ENCODE data around the gene TRIM65.
A peak's percentile ranks its signal among the peaks of the same experiment; 100 is the strongest.

TRIM65 gene

DNA sequence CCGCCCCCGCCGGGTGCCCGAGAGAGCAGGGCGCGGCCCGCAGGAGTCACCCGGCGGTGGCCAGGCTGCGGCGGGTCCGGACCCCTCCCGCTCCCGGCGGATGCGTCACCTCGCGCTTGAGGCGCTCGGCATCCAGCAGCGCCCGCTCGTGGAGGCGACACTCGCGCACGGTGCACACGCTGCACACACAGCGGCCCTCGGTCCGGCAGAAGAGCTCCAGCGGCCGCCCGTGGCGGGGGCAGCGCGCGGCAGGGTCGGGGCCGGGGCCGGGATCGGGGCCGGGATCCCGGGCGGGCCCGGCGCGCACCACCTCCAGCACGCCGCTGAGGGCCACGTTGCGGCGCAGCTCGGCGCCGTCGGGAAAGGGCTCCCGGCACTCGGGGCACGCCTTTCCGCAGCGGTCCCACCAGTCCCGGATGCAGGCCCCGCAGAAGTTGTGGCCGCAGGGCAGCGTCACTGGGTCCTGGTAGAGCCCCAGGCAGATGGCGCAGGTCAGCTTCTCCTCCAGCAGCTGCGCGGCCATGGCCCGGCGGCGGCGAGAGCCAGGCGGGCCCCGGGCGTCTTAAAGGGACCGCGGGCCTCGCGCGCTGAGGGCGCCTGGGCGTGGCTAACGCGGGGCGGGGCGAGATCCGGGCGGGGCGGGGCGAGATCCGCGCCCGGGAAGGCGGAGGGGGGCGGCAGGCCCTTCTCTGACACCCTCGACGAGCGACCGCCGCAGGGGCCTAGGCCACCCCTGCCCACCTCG, at the start of gene TRIM65:
Gene TRIM65 (minus strand): TSS at position 537 of the 745 bp plus-strand sequence. CDS start 14 bp downstream, at position 523.
- Mint-ChIP-seq H3K9me3 (no peaks in the 10 kb centered on the region), H3K27me3 (no peaks in the 10 kb centered on the region), H3K27ac (peak within 1 kb of the TSS; percentile 70), H3K4me3 (peak within 1 kb of the TSS; percentile 81), H3K36me3 (peaks cover 5% of the 10 kb centered on the region), H3K4me1 (peaks cover 19% of the 10 kb centered on the region)

DNA sequence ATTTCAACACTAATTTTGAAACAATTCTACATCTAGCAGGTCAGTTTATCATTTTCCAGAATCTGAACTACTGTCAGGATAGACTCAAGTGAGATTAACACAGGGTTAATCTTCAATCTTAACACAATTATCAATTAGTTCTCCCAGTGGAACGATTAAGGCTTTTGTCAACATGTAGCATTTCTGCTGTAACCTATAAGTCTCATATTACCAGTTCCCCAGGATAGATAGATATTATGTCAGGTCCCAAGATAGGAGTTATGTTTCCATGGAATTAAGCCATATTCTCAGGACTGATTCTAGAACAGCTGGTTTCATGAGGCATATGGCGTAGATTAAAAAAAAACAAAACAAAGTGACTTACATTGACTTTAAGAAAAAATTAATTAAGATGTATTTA, 48.5 kb upstream of the TRIM65 start:
- H3K36me3 Mint-ChIP-seq, result peaks cover 5% of the 10 kb centered on the region
- peaks cover 10% of the 10 kb centered on the region for H3K4me1 Mint-ChIP-seq
- H3K4me3 Mint-ChIP-seq, result no peak overlapping the region
- no peaks in the 10 kb centered on the region for H3K27me3 Mint-ChIP-seq
- no peaks in the 10 kb centered on the region for H3K9me3 Mint-ChIP-seq
- H3K27ac Mint-ChIP-seq, result no peak overlapping the region

DNA sequence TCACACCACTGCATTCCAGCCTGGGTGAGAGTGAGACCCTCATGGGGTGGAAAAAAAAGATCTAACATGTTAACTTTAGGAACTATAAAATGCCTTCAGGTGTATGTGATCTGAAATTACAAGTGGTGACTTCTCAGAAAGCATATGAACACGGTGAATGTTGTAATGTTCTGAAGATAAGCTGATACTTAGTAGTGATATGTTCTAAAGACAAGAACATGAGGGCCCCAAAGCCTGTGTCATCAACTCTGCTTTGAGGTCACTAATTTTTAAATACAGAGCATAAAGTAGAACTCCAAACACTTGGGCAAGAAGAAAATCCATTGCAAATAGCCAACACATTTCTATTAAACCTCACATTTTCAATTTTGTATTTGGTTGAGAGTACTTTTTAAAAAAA, 46.7 kb upstream of the TRIM65 start:
- Mint-ChIP-seq H3K27me3 (no peaks in the 10 kb centered on the region), H3K4me1 (peaks cover 12% of the 10 kb centered on the region), H3K36me3 (peaks cover 2% of the 10 kb centered on the region), H3K27ac (no peak overlapping the region), H3K4me3 (no peak overlapping the region), H3K9me3 (no peaks in the 10 kb centered on the region)

DNA sequence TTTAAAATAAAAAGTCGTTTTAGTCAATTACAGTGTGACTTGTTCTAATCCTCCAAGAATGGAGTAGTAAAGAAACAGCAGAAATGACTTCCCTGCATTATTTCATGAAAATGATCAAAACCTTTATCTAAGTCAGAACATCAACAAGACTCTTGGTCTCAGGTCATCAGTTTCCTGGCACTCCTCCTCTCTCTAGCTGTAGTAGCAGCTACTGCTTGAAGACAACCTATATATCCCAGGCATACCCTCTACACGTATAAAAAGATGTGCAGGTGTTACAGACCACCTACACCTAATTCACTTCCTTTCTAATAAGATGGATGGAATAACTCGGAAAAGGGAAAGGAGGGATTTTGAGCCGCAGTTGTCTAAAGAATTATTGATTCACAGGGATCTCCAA, 45.7 kb upstream of the TRIM65 start:
- H3K27ac Mint-ChIP-seq, result no peak overlapping the region
- no peaks in the 10 kb centered on the region for H3K27me3 Mint-ChIP-seq
- H3K9me3 Mint-ChIP-seq, result no peaks in the 10 kb centered on the region
- peaks cover 12% of the 10 kb centered on the region for H3K4me1 Mint-ChIP-seq
- H3K4me3 Mint-ChIP-seq, result no peak overlapping the region
- no peaks in the 10 kb centered on the region for H3K36me3 Mint-ChIP-seq

- Mint-ChIP-seq H3K27me3 (no peaks in the 10 kb centered on the region), H3K27ac (peak overlapping the region; percentile 72), H3K9me3 (no peaks in the 10 kb centered on the region), H3K4me1 (peaks cover 12% of the 10 kb centered on the region), H3K4me3 (peak overlapping the region; percentile 92), H3K36me3 (no peaks in the 10 kb centered on the region)
Observed at GRCh38 chr17:75941442-75941819, 44.7 kb upstream of the TRIM65 start.

DNA sequence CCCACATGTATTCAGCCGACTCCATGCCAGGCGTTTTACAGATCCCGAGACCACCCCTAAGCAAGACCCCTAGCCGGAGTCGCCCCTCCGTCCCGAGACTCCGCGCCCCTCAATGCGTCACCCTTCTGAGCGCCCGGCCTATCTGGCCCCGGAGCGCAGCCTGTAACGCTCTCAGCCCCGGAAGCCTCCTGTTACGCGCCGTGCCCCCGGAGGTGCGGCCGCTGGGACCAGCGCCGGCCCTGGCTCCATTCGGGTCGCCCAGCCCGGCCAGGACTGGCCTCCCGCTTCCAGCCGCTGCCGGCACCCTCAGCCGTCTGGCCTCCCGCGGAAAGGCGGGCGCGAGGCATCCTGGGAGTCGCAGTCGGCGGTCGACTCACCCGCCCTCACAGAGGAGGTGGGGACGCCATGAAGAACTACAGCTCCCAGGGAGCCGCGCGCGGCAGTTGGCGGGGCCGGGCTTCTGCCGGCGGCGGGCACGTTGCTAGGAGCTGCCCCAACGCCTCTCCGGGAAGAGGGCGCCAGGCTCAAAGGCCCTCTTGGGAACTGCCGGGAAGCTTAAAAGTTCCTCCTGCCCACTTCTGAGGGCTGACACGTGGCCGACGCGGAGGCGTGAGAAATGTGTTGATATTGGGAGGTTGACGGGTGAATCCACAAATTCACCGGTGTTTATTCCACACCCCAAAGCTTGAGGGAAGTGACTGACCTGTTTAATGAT, 44.1 kb upstream of the TRIM65 start, which contains the start of gene FBF1:
Gene FBF1 (minus strand): TSS at position 316 of the 715 bp plus-strand sequence. CDS start 2,893 bp downstream, outside the sequence.
- no peaks in the 10 kb centered on the region for H3K36me3 Mint-ChIP-seq
- peak within 1 kb of the TSS; percentile 93 for H3K27ac Mint-ChIP-seq
- H3K9me3 Mint-ChIP-seq, result no peaks in the 10 kb centered on the region
- no peaks in the 10 kb centered on the region for H3K27me3 Mint-ChIP-seq
- H3K4me1 Mint-ChIP-seq, result peaks cover 12% of the 10 kb centered on the region
- peak within 1 kb of the TSS; percentile 92 for H3K4me3 Mint-ChIP-seq

DNA sequence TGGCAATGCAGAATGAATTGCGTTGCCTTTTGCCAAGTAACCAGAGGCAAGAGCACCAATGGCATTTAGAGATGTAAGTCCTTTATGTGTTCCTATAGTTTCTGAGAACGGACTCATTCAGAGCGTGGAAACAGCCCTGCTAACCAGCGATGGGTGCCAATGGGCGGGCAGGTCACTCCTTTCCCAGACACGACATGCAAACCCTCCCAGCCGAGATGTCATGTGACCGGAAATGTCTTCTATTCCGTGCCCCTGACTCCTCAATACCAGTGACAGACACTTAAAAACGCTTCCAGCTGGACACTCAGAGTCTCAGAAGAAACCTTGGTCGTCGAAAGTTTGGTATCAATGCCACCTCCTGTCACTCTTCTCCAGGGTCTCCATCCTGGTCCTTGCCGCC, 40.9 kb upstream of the TRIM65 start:
- H3K27ac Mint-ChIP-seq, result no peak overlapping the region
- no peak overlapping the region for H3K4me3 Mint-ChIP-seq
- no peaks in the 10 kb centered on the region for H3K27me3 Mint-ChIP-seq
- peaks cover 12% of the 10 kb centered on the region for H3K4me1 Mint-ChIP-seq
- H3K36me3 Mint-ChIP-seq, result no peaks in the 10 kb centered on the region
- H3K9me3 Mint-ChIP-seq, result no peaks in the 10 kb centered on the region

DNA sequence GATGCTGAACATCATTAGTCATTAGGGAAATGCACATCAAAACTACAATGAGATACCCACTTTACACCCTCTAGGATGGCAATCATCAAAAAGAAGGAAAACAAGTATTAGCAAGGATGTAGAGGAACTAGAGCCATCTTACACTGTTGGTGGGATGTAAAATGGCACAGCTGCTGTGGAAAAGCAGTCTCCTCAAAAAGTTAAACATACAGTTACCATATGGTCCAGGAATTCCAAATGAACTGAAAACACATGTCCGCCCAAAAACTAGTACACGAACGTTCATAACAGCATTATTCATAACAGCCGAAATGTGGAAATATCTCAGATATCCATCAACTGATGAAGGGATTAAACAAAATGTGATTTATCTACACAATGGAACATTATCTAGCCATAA, 37.1 kb upstream of the TRIM65 start:
- H3K4me3 Mint-ChIP-seq, result no peak overlapping the region

DNA sequence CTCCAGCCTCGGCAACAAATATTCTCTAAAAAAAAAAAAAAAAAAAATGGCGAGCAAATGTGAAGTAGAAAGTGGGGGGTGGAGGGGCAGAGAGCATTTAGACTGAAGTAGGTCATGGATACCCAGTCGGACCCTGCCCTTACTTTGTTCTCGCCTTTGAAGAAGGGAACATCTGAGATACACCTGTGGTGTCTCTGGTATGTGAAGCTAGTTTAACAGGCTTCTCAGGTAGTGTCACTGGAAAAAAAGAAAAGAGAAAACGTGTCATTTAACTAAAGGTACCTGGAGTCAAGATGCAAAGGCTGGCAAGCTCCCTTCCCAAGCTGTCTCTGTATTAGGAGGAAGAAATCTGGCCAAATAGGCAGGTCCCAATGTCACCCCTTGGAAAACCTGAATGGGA, 36.1 kb upstream of the TRIM65 start:
- no peak overlapping the region for H3K27ac Mint-ChIP-seq
- H3K36me3 Mint-ChIP-seq, result no peaks in the 10 kb centered on the region
- H3K4me1 Mint-ChIP-seq, result no peaks in the 10 kb centered on the region
- H3K4me3 Mint-ChIP-seq, result no peak overlapping the region
- H3K9me3 Mint-ChIP-seq, result no peaks in the 10 kb centered on the region
- no peaks in the 10 kb centered on the region for H3K27me3 Mint-ChIP-seq

More for the DNA sequence above, 37.1 kb upstream of the TRIM65 start:
- Mint-ChIP-seq H3K27me3 (no peaks in the 10 kb centered on the region), H3K4me1 (no peaks in the 10 kb centered on the region), H3K27ac (no peak overlapping the region), H3K36me3 (no peaks in the 10 kb centered on the region), H3K9me3 (no peaks in the 10 kb centered on the region)

DNA sequence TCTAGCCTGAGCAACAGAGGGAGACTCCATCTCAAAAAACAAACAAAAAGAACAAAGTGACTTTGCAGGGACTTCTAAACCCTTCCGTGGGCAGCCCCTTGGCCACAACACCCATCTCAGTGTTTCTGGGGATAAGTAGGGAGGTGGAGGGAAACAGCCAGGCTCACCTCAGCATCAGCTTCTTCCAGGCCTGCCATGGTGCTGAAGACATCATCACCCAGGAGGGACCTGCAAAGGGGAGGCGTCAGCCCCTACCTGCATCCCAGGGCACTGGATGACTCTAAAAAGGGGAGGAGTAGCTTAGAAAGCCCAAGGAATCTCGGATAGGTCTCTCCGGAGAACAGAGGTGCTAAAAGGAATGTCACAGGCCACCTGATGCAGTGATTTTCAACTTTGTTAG, 34.3 kb upstream of the TRIM65 start:
- no peaks in the 10 kb centered on the region for H3K4me1 Mint-ChIP-seq
- no peaks in the 10 kb centered on the region for H3K9me3 Mint-ChIP-seq
- no peaks in the 10 kb centered on the region for H3K27me3 Mint-ChIP-seq
- no peak overlapping the region for H3K27ac Mint-ChIP-seq
- no peak overlapping the region for H3K4me3 Mint-ChIP-seq
- no peaks in the 10 kb centered on the region for H3K36me3 Mint-ChIP-seq

DNA sequence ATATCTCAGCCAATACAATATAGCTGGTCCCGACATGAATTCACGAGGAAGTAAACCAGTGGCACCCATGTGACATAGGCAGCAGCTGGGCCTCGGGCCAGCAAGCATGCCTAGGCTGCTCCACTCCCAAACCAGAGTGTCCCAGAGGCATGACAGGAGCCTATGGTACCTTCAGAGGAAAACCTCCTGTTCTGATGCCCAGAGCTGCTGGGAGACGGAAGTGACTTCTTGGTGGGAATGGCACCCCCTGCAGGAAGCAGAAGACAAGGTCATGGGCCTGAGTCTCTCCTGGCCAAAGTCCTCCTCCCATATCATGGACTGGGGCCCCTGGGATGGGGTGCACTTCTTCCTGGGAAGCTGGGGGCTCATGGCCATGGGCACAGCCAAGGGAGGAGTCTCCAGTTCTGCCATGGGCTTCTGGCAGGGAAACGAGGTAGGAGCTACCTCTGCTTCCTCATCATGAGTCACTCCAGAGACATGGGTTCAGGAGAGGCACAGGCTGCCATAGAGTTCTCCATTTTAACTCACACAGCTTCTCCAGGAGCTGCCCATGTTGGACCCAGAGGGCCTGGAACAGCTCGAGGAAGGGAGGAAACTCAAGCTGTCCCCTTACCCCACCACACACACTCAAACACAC, 30.7 kb upstream of the TRIM65 start:
- H3K27me3 Mint-ChIP-seq, result no peaks in the 10 kb centered on the region
- no peaks in the 10 kb centered on the region for H3K36me3 Mint-ChIP-seq
- no peak overlapping the region for H3K4me3 Mint-ChIP-seq
- no peak overlapping the region for H3K27ac Mint-ChIP-seq
- no peaks in the 10 kb centered on the region for H3K4me1 Mint-ChIP-seq
- H3K9me3 Mint-ChIP-seq, result no peaks in the 10 kb centered on the region

GRCh38 chr17:75926456-75926855, 29.7 kb upstream of the TRIM65 start:
- Mint-ChIP-seq H3K27ac (no peak overlapping the region), H3K36me3 (no peaks in the 10 kb centered on the region), H3K27me3 (no peaks in the 10 kb centered on the region), H3K4me1 (no peaks in the 10 kb centered on the region), H3K4me3 (no peak overlapping the region), H3K9me3 (no peaks in the 10 kb centered on the region)

DNA sequence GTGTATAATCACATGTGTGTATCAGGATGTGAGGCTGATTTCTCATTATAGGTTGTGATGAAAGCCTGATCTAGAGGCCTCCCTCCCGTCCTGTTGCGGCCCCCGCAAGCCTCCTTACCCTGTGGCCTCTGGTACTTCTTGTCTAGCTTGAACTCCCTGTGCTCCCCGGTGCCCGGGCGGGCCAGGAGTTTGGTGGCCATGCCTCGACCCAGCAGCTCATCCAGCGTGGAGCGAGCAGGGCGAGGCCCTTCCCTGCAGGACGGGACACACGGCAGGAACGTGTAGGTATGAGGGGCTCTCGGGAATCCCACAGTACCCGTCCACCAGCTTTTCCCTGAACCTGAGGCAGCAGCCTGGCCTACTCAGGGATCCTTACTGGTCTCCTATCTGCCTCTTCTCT, 29.2 kb upstream of the TRIM65 start:
- Mint-ChIP-seq H3K27me3 (no peaks in the 10 kb centered on the region), H3K4me3 (no peak overlapping the region), H3K4me1 (no peaks in the 10 kb centered on the region), H3K36me3 (no peaks in the 10 kb centered on the region), H3K27ac (no peak overlapping the region), H3K9me3 (no peaks in the 10 kb centered on the region)

- Mint-ChIP-seq H3K4me3 (no peak overlapping the region), H3K36me3 (no peaks in the 10 kb centered on the region), H3K4me1 (no peaks in the 10 kb centered on the region), H3K27ac (no peak overlapping the region), H3K27me3 (no peaks in the 10 kb centered on the region), H3K9me3 (no peaks in the 10 kb centered on the region)
Observed at GRCh38 chr17:75925103-75925502, 28.4 kb upstream of the TRIM65 start.

- Mint-ChIP-seq H3K36me3 (no peaks in the 10 kb centered on the region), H3K27ac (no peak overlapping the region), H3K27me3 (no peaks in the 10 kb centered on the region)
Observed at GRCh38 chr17:75922963-75923874, 26.5 kb upstream of the TRIM65 start.

More at GRCh38 chr17:75922963-75923874, 26.5 kb upstream of the TRIM65 start:
- no peaks in the 10 kb centered on the region for H3K4me1 Mint-ChIP-seq
- no peak overlapping the region for H3K4me3 Mint-ChIP-seq
- no peaks in the 10 kb centered on the region for H3K9me3 Mint-ChIP-seq
